ENCODE results near the gene KIDINS220.
"Not testable (repeated sequence)": the region's sequence is repeated elsewhere in the genome, so short reads cannot be mapped to it uniquely, and the experiment has no call there.

The KIDINS220 gene

DNA sequence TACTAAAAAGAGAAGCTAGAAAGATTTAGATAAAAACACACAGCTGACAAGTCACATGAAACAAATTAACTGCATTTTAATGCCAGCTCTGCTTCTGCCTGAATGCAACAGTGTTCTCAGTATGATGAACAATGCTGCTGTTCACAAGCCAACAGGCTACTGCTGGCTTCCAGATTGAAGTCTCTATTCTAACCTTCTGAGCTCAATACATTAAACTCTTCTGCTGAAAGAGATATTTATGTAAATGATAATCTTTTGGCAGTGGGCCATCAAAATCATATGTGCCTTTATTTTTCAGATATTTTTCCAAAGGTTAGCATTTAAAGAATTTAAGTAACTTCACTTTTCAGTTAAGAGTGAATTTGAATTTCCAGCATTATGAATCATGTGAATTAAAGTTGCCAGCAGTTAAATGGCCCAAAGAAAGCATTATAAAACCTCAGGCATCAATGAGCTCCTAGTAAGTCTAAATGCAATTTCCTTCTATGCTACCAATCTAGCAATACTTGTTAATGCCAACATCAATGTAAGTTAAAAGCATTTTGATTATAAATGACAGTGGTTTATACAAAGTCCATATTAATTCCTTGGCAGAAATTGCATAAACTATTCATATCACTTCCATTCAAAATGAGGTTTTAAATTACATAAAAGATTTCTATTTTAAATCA is 83.2 kb downstream of the KIDINS220 start:
- DNase-seq (ENCODE audit: low read depth in 2 of 2) = no peak

GRCh38 chr2:8753609-8754008 is 83.8 kb downstream of the KIDINS220 start:
- no peak for DNase-seq (ENCODE audit: low read depth in 2 of 2)

- no peak for DNase-seq (ENCODE audit: low read depth in 2 of 2)
Measured at GRCh38 chr2:8752385-8752784, 85.0 kb downstream of the KIDINS220 start.

- DNase-seq (ENCODE audit: low read depth in 2 of 2) = no peak
Measured at GRCh38 chr2:8750221-8750620, 87.2 kb downstream of the KIDINS220 start.

- DNase-seq (ENCODE audit: low read depth in 2 of 2) = no peak
Measured at GRCh38 chr2:8743261-8743660, 94.2 kb downstream of the KIDINS220 start.

DNA sequence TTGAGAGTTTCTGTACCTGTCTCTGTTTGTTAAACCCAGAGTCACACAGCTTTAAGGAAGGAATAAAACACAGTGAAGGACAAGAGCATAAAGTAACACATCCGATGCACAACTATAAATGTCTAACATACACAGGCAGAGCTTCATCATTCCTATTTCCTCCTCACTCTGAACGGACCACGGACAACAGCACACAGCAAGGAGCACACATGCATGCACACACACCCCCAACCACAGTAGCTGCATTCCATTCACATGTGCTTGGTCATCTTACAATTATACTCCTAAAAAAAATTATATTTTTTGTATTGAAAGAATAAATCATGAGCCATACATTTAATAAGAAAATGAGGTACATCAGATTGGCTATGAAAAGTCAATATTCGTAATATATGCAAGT is 97.3 kb downstream of the KIDINS220 start:
- no peak for DNase-seq (ENCODE audit: low read depth in 2 of 2)

DNA sequence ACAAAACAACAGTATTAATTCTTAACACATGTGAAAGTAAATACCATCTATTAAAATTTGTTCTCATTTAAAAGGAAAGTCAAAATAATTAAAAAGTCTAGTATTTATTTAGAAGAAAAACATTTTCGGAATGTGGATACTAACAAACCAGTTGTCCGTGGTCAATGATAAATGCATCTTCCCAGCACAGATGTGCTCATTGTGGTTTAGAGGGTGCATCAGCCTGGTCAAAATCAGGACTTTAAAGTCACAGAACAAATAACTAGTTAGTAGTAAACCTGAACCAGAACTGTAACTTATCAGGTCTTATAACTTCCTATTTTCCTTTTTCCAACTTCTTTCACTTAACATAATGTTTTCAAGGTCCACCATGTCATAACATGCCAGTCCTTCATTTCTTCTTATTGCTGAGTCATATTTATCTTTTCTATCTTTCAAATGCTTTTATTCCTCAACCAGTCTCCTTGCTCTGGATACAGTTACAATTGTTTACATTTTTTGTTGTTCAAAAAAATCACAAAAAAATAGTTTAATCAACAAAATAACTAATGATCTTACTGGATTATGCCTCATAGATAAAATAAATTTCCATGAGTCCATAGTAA is 99.7 kb downstream of the KIDINS220 start:
- no peak for DNase-seq (ENCODE audit: low read depth in 2 of 2)

GRCh38 chr2:8732601-8733000 is 104.8 kb downstream of the KIDINS220 start:
- DNase-seq (ENCODE audit: low read depth in 2 of 2) = no peak

GRCh38 chr2:8729939-8730338 is 107.5 kb downstream of the KIDINS220 start:
- DNase-seq (ENCODE audit: low read depth in 2 of 2) = no peak

DNA sequence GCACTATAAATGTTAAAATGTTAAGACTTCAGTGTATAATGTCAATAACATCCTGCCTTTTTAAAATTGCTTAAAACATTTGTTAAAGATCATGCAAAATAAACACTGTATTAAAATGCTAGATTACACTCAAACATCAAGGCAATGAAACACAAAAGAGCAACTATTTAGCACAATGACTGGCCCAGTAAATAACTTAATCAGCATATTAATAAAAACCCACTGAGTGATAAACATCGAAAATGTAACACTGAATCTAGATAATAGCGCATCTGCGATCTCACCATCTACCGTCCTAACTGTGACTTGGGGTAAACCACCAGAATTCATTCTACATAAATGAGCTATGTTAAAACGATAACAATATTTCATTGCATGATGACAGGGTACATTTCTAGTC is 108.3 kb downstream of the KIDINS220 start:
- not testable (repeated sequence) for DNase-seq (ENCODE audit: low read depth in 2 of 2)

DNA sequence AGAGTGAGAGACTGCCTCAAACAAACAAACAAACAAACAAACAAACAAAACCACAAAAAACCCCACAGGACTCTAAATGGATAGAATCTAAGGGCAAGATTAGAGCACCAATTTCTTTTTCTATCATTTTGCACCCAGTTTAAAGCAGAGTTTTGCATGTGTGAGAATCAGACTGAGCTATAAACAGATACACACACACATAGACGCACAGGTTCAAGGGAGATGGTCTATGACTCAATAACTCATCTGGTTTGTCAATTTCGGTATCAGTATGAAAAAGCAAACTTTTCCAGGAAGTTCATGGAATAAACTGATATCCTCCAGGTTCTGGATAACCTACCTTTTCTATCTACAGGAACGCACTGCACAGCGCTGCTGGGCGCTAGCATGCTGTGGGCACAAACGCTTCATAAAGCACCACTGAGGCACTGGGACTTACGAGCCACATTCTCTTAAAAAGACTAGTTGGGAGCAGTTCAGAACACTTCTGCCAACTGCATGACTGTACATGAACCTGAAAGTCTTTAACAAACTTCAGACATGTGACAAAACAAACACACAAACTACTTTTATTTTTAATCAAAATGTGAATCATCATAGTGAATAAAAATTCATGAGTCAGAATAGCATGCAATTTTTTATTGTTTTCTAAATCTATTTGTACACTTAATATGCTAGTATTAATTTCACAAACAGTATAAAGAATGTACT is 109.0 kb downstream of the KIDINS220 start:
- no peak for DNase-seq (ENCODE audit: low read depth in 2 of 2)

- DNase-seq (ENCODE audit: low read depth in 2 of 2) = no peak
Measured at GRCh38 chr2:8725838-8726237, 111.6 kb downstream of the KIDINS220 start.

DNA sequence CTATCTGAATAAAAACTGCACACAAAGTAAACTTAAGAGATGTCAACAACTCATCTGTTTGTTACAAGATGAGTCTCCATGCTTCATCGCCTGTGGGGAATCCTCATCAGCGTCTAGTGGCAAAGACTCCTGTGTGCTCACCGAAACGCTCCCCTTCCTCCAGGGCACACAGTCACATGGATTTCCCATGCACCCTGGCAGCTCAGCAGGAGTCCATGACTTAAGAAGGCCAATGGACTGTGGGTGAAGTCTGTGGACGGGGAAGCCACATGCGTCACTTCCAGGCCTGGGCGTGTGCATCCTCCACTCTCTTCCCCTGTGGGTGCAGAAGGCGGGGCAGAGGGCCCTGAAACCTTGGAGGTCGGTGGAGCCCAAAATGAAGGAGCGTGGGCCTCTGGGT is 114.4 kb downstream of the KIDINS220 start:
- DNase-seq (ENCODE audit: low read depth in 2 of 2) = no peak

GRCh38 chr2:8721410-8721809 is 116.0 kb downstream of the KIDINS220 start:
- no peak for DNase-seq (ENCODE audit: low read depth in 2 of 2)

DNA sequence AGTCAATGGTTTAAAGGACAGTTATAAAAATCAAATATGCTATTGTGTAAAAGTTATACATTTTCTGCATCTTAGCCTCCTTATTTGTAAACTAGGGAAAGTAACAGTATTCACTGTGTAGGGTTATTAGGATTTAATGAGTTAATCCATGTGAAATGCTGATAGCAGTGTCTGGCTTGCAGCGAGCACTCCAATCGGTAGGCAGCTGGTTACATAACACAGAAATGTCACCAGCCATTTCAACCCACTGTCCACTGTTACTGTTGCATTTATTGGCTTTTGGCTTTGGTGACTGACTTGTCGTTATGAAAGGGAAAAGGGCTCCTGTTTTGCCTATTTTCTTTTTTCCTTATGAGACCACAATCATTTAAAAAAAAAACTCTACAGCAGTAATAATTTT is 116.7 kb downstream of the KIDINS220 start:
- DNase-seq (ENCODE audit: low read depth in 2 of 2) = no peak

DNA sequence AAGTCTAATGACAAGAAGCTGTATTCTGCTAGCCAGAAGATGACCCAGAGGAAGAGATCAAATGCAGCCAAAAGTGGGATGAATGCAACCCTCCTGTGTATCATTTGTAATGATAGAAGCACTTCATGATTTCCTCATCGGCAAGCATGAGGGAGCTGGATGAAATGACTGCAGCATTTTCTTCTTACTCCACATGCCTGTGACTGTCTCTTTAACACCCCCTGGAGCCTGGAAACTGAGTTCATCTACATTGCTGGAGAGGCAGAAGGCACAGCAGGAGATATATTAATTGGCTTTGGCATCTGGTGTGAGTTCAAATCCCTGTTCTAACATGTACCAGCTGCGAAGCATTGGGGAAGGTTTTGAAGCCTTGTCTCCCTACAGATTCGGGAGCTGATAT is 117.9 kb downstream of the KIDINS220 start:
- DNase-seq (ENCODE audit: low read depth in 2 of 2) = no peak

DNA sequence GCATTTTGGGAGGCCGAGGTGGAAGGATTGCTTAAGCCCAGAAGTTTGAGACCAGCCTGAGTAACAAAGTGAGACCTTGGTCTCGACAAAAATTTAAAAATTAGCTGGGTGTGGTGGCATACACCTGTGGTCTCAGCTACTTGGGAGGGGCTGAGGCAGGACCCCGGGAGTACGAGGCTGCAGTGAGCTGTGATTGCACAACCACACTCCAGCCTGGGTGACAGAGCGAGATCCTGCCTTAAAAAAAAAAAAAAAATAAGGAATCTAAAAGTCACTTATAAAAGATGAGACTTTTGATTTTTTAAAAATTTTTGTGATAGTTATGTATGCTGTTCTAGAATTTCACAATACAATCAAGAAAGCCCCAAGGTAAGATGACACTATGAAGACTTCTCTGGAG is 122.4 kb downstream of the KIDINS220 start:
- no peak for DNase-seq (ENCODE audit: low read depth in 2 of 2)

- DNase-seq (ENCODE audit: low read depth in 2 of 2) = no peak
Measured at GRCh38 chr2:8714283-8714682, 123.1 kb downstream of the KIDINS220 start.

DNA sequence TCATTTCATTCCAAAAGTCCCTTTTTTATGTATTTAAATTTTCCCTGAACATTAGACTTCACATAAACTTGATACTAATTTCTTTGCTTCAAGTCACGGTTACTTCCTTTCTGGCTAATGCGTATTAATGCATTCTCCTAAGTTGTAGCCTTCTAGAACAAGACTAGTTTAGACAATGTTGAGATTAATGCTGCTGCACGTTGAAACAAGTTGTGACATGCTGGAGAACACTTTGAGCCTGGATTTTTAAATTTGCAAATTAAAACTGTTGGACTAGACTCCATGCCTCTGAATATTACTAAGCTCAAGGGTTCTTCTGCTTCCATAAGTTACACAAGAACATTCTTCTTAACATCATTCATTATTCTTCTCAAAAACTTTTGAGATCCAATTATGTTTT is 126.5 kb downstream of the KIDINS220 start:
- DNase-seq (ENCODE audit: low read depth in 2 of 2) = no peak

DNA sequence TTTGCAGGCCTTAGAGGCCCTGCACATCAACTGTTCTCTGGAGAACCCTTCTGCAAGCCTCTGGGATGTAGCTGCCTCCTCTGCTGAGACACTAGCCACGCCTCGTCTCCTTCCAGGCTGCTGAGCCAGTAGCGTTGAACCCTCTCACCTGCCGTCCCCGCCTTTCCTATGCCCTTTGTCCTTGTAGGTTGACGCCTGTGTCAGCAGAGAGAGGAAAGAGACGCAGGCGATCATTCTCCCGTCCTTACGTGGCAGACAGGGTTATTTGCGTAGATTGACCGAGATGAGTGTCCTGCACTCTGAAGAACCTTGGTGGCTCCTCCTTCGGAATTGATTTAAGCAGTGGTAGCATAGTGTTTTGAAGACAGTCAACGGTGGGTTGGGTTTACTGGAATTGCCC is 127.8 kb downstream of the KIDINS220 start:
- no peak for DNase-seq (ENCODE audit: low read depth in 2 of 2)

GRCh38 chr2:8704906-8705305 is 132.5 kb downstream of the KIDINS220 start:
- DNase-seq (ENCODE audit: low read depth in 2 of 2) = no peak

DNA sequence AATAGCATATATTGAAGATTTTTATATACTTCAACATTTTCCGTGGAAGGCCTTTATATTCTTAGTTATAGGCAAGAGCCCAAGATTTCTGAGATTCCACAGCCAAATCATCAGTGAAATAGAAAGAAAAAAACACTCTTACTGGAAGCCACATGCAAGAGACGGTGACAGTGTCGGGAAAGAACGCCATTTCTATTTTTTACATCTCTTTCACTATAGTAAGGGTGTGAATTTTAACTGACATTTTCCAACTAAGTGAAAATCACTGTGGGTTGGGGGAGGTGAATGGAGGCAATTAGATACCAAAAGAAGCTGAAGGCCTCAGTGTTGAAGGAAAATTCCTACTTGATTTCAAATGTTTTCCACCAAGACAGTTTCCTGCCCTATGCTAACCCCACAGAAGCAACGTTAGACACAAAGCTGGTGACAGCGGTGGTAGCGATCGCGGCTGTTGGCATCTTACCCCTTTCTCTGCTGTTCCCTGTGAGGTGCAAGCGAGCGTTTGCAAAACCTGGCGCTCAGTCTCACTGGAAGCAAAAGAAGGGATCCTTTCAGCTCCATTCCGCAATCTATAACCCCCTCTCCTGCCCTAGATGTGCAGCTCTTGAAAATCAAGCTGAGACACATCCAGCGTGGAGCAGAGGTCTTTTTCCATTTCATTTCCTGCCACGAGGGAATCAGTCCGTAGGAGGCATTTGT is 135.6 kb downstream of the KIDINS220 start:
- DNase-seq (ENCODE audit: low read depth in 2 of 2) = no peak

GRCh38 chr2:8699839-8700238 is 137.6 kb downstream of the KIDINS220 start:
- DNase-seq (ENCODE audit: low read depth in 2 of 2) = no peak
